Stimulated activated CD4-positive, alpha-beta T cell treated with anti-CD3 and anti-CD28 coated beads, Interleukin-15, amount 100 ng/mL, for 1 hour (primary cell): ENCODE data around the gene TPPP2.
"Not testable (repeated sequence)": the region's sequence is repeated elsewhere in the genome, so short reads cannot be mapped to it uniquely, and the experiment has no call there.

ENCODE experiments used
- DNase-seq, 2 donors: peaks; one replicate each; pipeline ENCODE4 v3.0.0-alpha.2; 2020; ENCODE audit warnings: low read depth in 1 of 2, low spot score in 1 of 2

TPPP2 gene

DNA sequence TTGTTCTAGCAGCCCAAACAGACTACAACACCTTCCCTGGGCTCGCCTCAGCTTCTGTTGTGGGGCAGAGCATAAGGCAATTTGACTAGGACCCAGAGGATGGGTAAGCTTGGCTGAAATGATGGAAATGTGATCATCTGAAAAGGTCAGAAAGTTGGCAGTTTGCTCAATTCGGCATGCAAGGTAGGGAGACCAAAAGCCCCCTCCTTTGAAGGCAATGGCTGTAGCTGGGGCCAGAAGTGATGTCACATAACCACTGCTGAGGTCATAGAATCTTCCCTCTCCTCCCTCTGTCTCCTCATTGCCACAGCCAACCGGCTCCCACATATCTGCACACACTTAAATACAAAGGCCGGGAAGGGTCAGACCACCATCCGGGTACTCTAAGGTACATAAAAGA, at the start of gene TPPP2:
Gene TPPP2 (plus strand): TSS at position 301 of the 400 bp plus-strand sequence. CDS start 365 bp downstream, outside the sequence.
- DNase-seq = no peak

DNA sequence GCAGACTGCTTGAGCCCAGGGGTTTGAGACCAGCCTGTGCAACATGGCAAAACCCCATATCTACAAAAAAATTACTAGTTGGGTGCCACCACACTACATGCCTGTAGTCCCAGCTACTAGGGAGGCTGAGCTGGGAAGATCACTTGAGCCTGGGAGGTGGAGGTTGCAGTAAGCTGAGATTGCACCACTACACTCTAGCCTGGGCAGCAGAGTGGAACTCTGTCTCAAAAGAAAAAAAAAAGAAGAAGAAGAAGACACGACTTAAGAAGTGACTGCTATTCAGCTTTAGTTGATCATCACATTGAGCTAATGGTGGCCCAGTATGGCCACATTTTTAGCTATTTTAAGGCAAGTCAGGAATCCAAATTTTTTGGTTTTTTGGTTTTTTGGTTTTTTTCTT, 49.1 kb upstream of the TPPP2 start:
- DNase-seq = no peak

DNA sequence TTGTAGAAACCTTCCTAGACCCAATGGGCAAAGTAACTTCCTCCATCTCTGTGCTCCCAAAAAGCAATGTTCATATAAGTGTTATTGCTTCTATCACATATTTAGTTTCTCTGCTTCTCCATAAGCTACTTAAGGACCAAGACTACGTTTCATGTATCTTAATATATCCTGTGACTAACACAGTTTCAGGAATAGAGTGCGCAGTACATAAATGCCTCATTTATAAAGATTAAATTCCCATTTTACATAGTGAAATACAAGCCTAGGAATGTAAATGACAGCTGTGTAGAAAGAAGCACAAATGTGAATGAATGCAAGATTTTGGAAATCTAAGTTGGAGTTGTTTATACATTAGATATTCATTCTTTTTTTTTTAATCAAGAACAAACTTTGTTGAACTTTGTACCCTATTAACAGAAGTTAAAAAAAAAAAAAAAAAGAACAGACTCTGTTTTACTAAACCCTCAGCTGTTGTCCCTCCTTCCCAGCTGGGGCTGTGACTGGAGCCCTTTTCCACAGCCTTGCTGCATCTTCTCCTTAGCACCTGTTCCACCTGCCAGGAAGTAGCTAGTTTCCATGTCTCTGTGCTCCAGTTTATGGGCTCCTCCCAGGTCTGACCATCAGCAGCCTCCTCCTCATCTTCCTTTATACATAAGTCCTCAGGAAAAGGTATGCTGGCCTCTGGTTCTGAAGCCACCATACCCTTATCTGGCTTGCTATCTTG, 47.2 kb upstream of the TPPP2 start:
- DNase-seq = no peak

DNA sequence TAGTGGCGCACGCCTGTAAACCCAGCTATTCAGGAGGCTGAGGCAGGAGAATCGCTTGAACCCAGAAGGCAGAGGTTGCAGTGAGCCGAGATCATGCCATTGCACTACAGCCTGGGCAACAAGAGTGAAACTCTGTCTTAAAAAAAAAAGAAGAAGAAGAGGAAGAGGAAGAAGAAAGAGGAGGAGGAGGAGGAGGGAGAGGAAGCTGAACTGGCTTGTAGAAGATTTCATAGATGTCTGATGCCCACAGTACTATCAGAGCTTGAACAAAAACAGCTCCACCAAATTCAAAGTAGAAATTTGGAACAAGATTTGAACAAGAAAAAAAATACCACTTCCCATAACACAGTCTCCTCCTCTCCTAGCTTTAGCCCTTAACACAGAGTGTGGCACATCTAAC, 44.4 kb upstream of the TPPP2 start:
- not testable (repeated sequence) for DNase-seq

DNA sequence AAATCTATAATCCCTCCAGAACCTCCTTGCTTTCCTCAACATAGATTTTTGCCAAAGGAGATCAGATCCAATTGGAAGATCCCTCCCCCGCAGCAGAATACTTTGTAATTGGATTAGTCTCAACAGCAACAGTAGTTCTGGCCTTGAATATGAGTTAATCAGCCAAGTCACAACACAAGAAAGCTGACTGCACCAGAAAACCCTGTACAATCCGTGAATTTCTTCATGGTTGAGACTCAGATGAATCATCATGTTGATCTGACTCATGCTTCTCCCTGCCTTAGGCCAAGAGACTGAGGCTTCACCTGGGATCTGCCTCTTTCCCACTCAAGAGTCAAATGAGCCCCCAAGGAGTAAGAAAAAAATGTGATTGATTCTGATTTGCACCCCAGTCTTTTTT, 43.2 kb upstream of the TPPP2 start:
- no peak for DNase-seq

DNA sequence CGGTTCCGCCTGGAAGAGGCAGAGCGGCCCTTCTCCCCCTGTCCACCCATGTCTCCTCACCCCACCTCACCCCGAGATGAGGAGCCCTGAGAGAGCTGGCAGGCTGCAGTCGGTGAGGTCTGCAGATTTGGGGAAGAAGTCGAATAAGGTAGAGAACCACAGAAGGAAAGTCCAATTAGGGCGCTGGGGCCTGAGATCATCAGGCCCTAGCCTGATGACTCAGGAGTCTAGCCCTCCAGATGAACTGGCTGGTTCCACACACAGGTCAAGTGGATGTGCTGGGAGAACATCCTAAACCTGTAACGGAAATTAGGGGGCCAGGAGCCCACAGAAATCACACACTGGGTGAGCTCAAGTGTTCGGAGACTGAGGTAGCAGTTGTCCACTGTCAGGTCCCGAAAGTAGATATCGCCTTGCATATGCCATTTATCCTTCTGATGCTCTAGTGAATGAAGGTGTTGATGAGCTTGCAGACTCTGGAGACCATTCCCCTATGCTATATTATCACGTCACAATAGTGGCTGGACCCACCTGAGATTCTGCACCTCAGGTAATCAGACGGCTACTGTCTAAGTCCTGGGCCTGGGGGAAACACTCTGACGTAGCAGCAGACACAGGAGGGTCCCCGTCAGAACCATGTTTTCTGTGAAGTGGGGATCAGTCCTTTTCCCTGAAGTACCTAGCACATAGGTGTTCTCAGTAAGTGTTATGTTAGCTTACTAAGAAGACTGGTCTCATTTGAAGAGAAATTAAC, 41.1 kb upstream of the TPPP2 start:
- no peak for DNase-seq

DNA sequence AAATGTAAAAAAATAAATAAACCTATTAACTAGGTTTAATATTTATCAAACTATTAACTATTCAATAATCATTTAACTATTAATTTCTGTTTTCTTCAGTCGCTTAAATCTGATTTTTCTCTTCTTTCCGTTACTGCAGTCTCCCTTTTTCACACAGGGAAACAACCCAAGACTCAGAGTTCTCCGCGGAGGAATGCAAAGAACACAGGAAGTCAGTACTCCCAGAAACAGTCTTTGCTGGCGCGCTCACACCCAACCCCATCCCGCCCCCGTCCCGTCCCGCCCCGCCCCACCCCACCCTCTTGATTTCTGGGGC, 40.6 kb upstream of the TPPP2 start:
- DNase-seq = no peak

DNA sequence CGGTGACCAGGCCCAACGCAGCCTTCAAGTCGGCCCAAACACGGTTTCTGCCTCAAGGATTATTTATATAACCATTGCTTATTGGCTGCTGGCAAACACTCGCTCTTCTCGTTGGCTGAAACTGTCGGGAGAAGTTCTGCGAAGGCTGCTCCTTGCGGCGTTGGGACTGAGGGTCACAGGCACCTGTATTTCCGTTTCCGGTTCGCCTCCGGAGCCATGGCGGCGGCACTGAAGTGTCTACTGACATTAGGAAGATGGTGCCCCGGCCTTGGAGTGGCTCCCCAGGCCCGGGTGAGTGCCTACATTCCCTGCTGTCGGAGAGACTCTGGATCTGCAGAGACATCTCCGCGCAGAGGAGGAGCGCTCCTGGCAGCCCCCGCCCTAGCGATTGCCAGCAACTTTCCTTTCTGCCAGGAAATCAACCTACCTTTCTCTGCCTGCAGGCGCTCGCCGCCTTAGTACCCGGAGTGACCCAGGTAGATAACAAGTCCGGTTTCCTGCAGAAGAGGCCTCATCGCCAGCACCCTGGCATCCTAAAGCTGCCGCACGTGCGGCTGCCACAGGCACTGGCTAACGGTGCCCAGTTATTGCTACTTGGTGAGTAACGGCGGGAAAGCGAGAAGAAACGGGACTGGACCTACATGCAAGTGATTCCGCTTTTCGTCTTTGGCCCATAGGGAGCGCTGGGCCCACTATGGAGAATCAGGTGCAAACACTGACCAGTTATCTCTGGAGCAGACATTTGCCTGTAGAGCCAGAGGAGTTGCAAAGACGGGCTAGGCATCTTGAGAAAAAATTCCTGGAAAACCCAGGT, 40.0 kb upstream of the TPPP2 start, which contains the start of gene METTL17:
Gene METTL17 (plus strand): TSS at position 194 of the 814 bp plus-strand sequence. CDS start 23 bp downstream, at position 217.
- peak; percentile 60 to 70 for DNase-seq

DNA sequence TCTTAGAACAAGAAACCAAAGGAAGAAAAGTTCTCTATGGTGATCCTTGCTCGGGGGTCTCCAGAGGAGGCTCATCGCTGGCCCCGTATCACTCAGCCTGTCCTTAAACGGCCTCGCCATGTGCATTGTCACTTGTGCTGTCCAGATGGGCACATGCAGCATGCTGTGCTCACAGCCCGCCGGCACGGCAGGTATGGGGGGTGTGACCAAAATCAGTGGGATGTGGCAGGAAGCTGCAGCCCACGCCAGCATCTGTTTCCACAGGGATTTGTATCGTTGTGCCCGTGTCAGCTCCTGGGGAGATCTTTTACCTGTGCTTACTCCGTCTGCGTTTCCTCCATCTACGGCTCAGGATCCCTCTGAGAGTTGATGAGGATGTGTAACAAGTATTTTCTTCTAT, 33.5 kb upstream of the TPPP2 start:
- no peak for DNase-seq

DNA sequence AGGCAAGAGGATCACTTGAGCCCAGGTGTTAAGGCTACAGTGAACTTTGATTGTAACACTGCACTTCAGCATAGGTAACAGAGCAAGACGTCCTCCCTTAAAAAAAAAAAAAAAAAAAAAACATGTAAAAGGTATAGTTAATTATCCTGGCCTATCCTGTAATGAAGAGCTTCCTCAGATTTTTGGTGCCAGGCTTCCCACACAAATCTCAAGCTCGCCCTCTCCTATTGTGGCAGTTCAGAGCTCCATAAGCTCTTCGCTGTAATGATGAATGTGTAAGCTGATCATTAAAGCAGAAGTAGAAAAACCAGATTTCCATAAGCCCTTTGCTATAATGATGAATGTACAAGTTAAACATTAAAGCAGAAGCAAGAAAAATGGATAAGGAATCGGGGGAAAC, 32.9 kb upstream of the TPPP2 start:
- DNase-seq = no peak

DNA sequence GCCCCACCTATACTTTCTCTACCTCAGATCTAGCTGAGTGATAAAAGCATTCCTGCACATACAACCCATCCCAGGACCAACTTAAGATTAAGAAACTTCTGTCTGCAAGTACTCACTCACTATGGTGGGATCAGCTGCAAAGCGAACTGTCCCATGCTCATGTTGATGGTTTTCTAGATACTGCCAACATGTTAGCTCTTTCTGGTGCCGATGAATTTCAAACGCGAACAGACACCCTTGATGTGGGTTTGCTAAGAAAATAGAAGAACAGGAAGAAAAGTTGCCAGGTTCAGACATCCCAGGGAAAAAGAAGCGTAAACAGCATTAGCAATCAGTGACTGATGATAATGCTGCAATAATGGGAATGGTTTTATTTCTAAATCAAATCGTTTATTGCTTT, 32.5 kb upstream of the TPPP2 start:
- no peak for DNase-seq

DNA sequence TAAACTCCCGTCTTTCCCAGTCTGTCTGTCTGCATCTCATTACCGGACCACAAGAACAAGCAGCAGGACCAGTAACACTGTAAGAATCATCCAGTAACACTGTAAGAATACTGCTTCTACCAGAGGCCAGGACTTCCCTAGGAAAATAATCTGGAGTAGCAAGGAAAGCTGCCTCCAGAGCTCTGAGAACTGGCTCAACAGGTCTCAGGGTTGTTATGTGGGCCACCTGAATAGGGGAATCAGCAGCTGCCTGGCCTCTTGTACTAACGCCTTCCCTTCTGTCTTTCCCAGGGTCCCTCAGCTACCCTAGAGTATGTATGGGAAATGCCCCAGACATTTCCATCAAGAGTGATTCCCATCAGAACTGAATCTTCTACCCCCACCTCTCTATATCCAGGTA, 31.9 kb upstream of the TPPP2 start:
- DNase-seq = no peak

DNA sequence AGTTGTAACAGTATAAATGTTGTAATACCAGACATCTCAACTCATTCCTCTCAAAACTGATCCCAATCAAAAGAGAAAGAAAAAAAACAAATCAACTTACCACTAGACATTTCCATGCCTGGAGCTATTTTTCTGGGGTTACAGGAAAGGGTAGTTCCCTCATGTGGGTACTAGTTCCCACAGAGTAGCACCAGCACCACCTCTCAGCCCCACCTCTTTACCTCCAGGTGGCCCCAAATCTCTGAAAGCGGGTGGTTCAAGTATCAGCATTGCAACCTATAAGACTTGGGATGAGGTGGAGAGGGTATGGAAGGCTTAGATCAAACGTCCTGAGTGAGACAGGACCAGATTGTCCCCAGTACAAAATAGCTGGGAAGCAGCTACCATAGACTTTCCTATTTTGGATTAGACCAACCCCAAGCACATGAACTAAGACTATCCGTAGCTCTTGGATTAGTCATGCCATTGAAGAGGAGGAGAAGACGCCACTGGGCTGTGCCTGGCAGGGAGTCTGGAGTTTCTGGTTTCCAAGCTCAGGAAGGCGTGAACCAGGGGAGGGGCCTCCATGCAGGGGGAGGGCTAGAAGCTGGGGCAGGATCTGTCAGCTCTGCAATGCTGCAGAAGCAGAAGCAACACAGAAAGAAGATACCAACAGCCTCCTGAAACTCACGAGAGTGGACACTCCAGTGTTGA, 31.2 kb upstream of the TPPP2 start, which contains the start of gene SLC39A2:
Gene SLC39A2 (plus strand): TSS at position 620 of the 693 bp plus-strand sequence. CDS start 154 bp downstream, outside the sequence.
- DNase-seq = no peak

DNA sequence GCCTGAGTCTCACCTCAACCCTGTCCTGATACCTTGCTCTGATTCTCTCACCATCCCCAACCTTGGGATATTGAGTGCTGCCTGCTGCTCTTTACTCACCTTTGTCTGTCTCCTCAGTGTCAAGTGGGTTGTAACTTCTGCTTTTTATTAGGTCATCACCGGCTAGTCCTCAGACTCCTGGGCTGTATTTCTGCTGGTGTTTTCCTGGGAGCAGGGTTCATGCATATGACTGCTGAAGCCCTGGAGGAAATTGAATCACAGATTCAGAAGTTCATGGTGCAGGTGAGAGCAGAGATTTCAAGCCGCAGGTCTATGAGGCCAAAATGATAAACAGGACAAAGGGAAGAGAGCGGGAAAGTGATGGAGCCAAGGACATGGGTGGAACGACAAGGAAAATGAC, 30.4 kb upstream of the TPPP2 start:
- DNase-seq = no peak

DNA sequence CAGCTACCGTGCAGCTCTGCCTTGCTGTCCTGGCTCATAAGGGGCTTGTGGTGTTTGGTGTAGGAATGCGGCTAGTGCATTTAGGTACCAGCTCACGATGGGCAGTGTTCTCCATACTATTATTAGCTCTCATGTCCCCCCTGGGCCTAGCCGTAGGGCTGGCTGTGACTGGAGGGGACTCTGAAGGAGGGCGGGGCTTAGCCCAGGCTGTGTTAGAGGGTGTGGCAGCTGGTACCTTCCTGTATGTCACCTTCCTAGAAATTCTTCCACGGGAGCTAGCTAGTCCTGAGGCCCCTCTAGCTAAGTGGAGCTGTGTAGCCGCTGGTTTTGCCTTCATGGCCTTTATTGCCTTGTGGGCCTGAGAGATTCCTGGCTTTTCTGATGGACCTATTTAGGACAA, 28.8 kb upstream of the TPPP2 start:
- no peak for DNase-seq

DNA sequence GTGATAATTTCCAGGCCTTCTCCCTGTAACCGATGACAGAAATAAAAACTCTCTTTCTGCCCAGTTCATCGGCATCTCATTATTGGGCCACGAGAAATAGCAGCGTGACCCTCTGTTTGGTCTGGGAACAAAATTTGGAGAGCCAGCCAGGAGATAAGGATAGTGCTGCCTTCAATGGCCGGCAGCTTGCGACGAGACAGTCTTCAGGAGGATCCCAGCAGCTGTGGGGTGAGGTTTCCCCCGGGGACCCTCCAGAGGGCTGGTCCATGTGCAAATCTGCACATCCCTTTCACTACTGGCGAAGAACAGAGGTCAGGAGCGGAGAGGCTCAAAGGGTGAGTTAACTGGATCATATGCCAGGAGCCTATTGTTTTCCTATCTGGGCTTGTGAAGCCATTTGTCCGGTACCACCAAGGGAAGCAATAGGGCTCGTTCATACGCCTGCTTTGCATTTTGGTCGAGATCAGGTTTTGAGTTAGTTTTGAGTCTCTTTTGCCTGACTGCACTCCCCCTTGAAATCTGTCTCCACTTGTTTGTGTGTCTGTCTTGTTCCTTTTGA, 26.1 kb upstream of the TPPP2 start:
- DNase-seq = no peak

DNA sequence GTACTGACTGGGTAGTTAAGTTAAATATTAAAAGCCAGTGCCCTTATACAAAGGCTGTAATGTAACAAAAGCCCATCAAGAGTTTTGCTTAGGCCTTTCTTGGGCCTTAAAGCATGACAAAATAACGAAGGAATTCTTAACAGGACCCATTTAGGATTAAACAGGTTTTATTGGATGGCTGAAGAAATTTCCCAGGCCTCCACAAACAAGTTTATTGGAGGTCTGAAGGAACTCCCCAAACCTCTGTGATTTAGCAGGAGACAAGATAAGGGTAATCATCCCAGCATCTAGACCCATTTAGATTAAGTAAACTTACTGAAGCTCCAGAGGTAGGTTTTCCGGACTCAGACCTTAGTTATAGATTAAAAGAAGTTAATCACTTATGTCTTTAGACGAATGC, 20.3 kb upstream of the TPPP2 start:
- not testable (repeated sequence) for DNase-seq

DNA sequence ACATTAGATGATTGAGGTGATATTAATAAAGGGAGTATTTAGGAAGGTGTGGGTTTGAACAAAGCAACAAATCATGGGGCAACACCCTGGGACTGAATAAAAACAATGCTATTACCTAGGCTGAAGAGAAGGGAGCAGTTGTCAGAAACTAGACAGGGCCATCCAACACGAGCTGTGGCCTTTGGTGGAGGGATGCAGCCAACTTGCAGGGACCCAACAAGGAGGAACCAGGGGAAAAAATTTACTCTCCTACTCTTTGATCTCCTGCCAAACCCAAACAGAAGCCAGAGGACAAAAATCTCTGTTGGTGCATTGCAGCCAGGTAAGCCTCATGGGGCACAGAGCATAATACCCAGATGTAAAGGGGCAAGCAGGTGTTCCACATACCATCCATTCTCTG, 18.9 kb upstream of the TPPP2 start:
- DNase-seq = no peak

DNA sequence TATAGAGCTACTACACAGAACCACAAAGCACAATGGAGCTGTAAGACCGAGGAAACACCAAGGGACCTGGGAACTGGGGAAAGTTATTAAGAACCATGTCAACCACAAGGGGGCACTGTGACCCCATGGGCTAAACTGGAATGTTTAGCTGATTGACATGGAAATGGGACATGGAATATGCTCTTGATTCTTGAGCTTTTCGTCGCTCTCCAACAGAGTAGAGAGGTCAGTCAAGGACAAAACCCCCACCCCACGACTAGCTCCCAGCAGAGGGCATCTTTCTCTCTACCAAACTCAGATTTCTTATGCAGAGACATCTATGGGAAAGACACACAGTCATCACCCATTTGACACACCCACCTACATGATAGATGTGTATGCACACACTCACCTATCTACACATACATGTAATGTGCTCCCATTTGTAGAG, 15.2 kb upstream of the TPPP2 start:
- peak; percentile 55 to 60 for DNase-seq

DNA sequence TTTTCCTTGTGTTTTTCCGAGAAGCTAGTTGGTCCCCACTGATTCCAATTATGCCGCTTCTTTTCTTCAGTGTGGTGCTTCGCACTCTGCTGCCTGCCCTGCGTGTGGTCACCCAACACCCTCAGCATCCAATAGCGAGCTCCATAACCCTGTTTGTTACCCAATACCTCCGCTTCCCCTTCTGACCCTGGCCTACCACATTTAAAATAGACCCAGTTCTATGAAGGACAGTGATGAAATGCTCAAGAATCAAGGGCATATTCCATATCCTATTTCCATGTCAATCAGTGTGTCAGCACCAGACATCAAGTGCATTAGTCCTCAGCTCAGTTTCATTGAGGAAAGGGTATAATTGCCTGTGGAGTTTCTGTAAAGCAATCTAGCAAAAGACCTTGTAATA, 14.7 kb upstream of the TPPP2 start:
- DNase-seq = no peak
